ENCODE data around the gene SYNDIG1. TPM values are rescaled to one million over a fixed set of nuclear protein-coding genes. Genes with fewer than 3 reads are reported as not detected.

The SYNDIG1 gene
- total and polyA plus RNA-seq, 2 of the 4 experiments (the other 2 are of a cell fraction), result not detected

DNA sequence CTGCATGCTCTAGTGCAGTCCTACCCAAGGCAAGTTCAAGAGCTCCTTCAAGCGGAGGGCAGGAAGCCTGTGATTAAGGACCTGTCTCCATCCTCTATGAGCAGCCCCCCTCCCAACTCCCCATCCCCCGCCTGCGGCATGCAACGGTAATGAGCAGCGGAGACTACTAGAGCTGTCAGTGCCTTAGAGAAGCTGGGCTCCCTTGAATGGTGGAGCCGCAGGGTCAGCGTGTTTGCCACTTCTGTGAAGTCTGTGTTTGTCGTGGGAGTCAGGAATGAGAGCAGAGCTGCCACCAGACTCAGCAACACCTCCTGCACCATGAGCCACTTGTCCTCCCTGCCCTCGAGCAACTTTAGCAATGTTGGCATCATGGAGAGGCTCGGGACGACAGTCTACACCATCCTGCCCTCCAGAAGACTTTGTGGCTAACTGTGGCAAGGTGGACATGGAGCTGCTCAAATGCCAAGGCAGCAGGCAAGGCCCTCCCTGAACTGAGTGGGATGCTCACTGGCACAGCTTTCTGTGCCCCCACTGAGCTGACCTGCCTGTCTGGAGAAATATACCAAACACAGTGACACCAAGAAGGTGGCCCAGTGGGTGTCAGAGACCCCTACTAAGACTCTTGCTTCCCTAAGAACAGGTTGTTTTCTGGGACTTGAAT lies 23.8 kb upstream of the SYNDIG1 start:
- intact Hi-C loops (cut with micrococcal nuclease), result no loop called here
- Histone ChIP-seq H4K5ac (ENCODE audit: low read depth, low read length) (no peak overlapping the region), H3K9me3 (ENCODE audit: control insufficient read depth, insufficient read depth, low read length) (no peaks in the 10 kb centered on the region), H2AK9ac (replicated peaks; ENCODE audit: low read depth, low read length, poor library complexity) (peak overlapping the region; percentile 34), H3K27me3 (ENCODE audit: control insufficient read depth, insufficient read depth, low read length) (peaks cover 2% of the 10 kb centered on the region; the same call in 1 of the 2 replicates), H3K9me1 (ENCODE audit: insufficient read depth, low read length) (no peaks in the 10 kb centered on the region), H3K4ac (ENCODE audit: low read depth, low read length) (no peak overlapping the region), H3K27ac (ENCODE audit: insufficient read depth, low read length) (no peak overlapping the region), H4K20me1 (ENCODE audit: insufficient read depth, low read length) (no peaks in the 10 kb centered on the region), H3K56ac (ENCODE audit: extremely low read depth, insufficient read depth, low read length) (no peak overlapping the region), H3K4me1 (ENCODE audit: control insufficient read depth, insufficient read depth, low read length) (no peaks in the 10 kb centered on the region), H3K23ac (ENCODE audit: low read depth, low read length) (no peak overlapping the region), H2AK5ac (ENCODE audit: low read depth, low read length) (no peak overlapping the region), H2BK20ac (ENCODE audit: low read depth, low read length) (no peak overlapping the region), H3K79me1 (ENCODE audit: low read depth in 1 of 2, low read length in 2 of 2) (no peaks in the 10 kb centered on the region), H3K4me2 (ENCODE audit: low read depth, low read length) (no peak overlapping the region), H2AFZ (replicated peaks; ENCODE audit: low read length, poor library complexity) (no peak overlapping the region), H4K91ac (ENCODE audit: insufficient read depth, low read depth, low read length) (no peak overlapping the region), H3K9ac (ENCODE audit: low read depth, low read length) (no peak overlapping the region), H3K18ac (ENCODE audit: low read depth, low read length) (no peak overlapping the region), H2BK15ac (ENCODE audit: low read depth, low read length) (no peak overlapping the region), H2BK120ac (ENCODE audit: low read depth, low read length) (no peak overlapping the region), H2BK5ac (ENCODE audit: low read depth, low read length, poor library complexity, severe bottlenecking) (no peak overlapping the region), H3K4me3 (ENCODE audit: insufficient read depth, low read depth, low read length) (no peak overlapping the region), H3K14ac (replicated peaks; ENCODE audit: low read depth, low read length) (no peak overlapping the region), H3K36me3 (ENCODE audit: control insufficient read depth, insufficient read depth, low read length) (no peaks in the 10 kb centered on the region), H4K8ac (ENCODE audit: low read depth in 2 of 2, low read length in 2 of 2) (no peak overlapping the region)
- no CpG with 5 or more reads among the region's 11 CpGs for WGBS, 2 experiments (ENCODE audit: extremely low coverage in 2 of 2, insufficient read length in 1 of 2)
- in situ Hi-C loops (cut with MboI; ENCODE audit: low sequenced_read_pairs), result no loop called here
- TF ChIP-seq SMC3 (IDR thresholded peaks at IDR 0.05; ENCODE audit: low read depth, low read length) (no peak), NFE2L2 (IDR thresholded peaks at IDR 0.05; ENCODE audit: low read depth, low read length) (no peak), BHLHE40 (IDR thresholded peaks at IDR 0.05; ENCODE audit: low read depth, low read length) (no peak), CEBPB (IDR thresholded peaks at IDR 0.05; ENCODE audit: low read depth, low read length) (no peak), RAD21 (IDR thresholded peaks at IDR 0.05; ENCODE audit: low read length) (no peak)
- TF ChIP-seq, protein P1, sequence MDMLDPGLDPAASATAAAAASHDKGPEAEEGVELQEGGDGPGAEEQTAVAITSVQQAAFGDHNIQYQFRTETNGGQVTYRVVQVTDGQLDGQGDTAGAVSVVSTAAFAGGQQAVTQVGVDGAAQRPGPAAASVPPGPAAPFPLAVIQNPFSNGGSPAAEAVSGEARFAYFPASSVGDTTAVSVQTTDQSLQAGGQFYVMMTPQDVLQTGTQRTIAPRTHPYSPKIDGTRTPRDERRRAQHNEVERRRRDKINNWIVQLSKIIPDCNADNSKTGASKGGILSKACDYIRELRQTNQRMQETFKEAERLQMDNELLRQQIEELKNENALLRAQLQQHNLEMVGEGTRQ (IDR thresholded peaks at IDR 0.05; ENCODE audit: low read depth, low read length), result no peak
- TF ChIP-seq, protein P2, sequence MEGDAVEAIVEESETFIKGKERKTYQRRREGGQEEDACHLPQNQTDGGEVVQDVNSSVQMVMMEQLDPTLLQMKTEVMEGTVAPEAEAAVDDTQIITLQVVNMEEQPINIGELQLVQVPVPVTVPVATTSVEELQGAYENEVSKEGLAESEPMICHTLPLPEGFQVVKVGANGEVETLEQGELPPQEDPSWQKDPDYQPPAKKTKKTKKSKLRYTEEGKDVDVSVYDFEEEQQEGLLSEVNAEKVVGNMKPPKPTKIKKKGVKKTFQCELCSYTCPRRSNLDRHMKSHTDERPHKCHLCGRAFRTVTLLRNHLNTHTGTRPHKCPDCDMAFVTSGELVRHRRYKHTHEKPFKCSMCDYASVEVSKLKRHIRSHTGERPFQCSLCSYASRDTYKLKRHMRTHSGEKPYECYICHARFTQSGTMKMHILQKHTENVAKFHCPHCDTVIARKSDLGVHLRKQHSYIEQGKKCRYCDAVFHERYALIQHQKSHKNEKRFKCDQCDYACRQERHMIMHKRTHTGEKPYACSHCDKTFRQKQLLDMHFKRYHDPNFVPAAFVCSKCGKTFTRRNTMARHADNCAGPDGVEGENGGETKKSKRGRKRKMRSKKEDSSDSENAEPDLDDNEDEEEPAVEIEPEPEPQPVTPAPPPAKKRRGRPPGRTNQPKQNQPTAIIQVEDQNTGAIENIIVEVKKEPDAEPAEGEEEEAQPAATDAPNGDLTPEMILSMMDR (conservative IDR thresholded peaks at IDR 0.05; ENCODE audit: low read depth, low read length), result no peak
- POLR2A ChIA-PET (ENCODE audit: unreplicated experiment), result no interaction called here
- DNase-seq, result no peak
- dilution Hi-C loops (cut with HindIII; ENCODE audit: low sequenced_read_pairs, unreplicated experiment), result no loop called here
- CTCF ChIA-PET, result no interaction called here
- ATAC-seq (ENCODE audit: low read depth), result no peak
- BruUV-seq (replicated peaks), result no TSS peak

Data from IMR-90 (cell line).